Measurements from ENCODE around the gene NTN3.
A peak's percentile ranks its signal among the peaks of the same experiment; 100 is the strongest.

Gene NTN3

DNA sequence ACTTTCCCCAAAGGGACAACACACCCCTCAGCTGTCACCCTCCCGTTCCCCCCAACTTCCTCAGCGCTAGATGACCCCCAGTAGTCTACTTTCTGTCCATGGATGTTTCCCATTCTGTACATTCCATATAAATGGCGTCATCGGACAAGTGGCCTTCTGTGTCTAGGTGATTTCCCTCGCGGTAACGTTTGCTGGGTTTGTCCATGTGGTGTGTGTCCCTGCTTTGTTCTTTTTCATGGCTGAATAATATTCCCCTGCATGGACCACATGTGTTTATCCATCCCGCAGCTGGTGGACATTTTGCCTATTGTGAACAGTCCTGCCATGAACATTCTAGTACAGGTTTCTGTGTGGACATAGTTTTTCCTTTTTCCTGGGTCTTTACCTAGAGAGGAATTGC is 18.4 kb upstream of the NTN3 start:
- FAIRE-seq (no peak), DNase-seq (ENCODE audit: insufficient read length, low spot score) (no peak)
- TF ChIP-seq POLR2A (IDR thresholded peaks at IDR 0.05; ENCODE audit: low read depth, low read length) = no peak

DNA sequence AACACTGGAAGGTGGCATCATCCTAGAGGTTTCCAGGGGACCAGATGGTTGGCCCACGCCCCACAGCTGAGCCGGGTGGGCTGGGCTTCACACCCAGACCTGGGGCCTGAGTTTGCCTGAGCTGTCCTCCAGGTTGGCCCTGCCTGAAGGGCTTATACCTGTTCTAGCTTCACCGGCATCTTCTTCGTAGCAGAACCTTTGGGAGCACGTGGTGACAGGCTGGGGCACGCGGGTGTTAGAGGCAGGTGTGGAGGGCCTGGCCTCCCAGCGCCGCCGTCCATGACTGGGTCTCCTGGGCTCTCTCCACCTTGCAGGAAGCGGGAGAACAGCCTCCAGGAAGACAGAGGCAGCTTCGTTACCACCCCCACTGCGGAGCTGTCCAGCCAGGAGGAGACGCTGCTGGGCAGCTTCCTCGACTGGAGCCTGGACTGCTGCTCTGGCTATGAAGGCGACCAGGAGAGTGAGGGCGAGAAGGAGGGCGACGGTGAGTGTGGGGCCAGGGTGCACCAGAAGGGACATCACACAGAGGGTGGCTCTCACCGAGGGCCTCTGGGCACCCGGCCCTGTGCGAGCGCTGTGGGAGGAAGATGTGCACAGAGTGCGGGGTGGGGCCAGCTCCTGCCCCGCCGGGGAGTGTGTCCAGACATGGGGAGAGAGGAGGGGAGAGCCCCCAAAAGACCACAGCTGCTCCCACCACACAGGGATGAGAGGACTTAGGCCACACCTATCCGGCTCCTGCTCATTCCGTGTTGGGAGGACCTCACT is 15.8 kb upstream of the NTN3 start:
- FAIRE-seq (no peak), DNase-seq (ENCODE audit: insufficient read length, low spot score) (no peak)
- no peak for TF ChIP-seq POLR2A (IDR thresholded peaks at IDR 0.05; ENCODE audit: low read depth, low read length)

DNA sequence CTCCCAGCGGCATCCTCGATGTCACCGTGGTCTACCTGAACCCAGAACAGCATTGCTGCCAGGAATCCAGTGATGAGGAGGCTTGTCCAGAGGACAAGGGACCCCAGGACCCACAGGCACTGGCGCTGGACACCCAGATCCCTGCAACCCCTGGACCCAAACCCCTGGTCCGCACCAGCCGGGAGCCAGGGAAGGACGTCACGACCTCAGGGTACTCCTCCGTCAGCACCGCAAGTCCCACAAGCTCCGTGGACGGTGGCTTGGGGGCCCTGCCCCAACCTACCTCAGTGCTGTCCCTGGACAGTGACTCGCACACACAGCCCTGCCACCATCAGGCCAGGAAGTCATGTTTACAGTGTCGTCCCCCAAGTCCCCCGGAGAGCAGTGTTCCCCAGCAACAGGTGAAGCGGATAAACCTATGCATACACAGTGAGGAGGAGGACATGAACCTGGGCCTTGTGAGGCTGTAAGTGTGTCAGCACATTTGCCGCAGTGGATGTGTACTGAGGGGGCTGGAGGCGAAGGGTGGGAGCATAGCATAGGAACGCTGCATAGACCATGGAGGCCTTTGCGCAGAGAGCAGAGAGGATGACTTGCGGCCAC is 14.4 kb upstream of the NTN3 start:
- TF ChIP-seq POLR2A (IDR thresholded peaks at IDR 0.05; ENCODE audit: low read depth, low read length) = no peak
- DNase-seq (ENCODE audit: insufficient read length, low spot score) (no peak), FAIRE-seq (no peak)

DNA sequence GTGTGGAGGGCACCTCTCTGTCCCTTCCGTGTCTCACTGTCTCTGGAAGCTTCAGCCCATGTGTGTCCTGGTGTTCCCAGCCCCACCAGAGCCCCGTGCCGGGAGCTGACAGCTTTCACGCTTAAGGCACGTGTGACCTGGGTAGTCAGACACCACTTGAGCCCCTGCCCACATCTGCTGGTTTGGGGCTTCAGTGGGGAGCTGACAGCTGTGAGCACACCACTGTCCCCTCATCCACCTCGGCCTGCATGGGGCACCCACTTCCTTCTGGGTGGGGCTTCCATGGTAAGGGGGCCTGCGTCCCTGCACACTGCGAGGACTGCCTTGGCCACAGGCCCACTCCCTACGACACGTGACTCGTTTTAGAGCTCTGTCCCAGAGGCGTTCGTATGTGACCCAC is 13.8 kb upstream of the NTN3 start:
- DNase-seq (ENCODE audit: insufficient read length, low spot score) = no peak
- no peak for TF ChIP-seq POLR2A (IDR thresholded peaks at IDR 0.05; ENCODE audit: low read depth, low read length)
- no peak for FAIRE-seq

DNA sequence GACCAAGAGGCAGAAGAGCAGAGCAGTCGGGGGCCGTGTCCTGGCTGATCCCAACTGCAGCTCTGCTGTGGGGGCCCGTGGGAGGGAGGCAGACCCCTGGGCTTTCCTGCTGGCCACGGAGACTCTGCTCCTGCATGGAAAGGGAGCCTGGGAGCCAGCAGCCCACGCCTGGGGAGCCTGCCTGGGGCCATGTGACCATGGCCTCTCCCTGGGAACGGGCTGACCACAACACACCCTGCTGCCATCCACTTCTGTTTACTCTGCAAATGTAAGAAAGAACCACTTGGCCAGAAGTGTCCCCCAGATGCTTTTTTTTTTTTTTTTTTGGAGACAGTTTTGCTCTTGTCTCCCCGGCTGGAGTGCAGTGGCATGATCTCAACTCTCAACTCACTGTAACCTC is 13.2 kb upstream of the NTN3 start:
- no peak for DNase-seq (ENCODE audit: insufficient read length, low spot score)
- TF ChIP-seq POLR2A (IDR thresholded peaks at IDR 0.05; ENCODE audit: low read depth, low read length) = no peak
- FAIRE-seq = no peak

DNA sequence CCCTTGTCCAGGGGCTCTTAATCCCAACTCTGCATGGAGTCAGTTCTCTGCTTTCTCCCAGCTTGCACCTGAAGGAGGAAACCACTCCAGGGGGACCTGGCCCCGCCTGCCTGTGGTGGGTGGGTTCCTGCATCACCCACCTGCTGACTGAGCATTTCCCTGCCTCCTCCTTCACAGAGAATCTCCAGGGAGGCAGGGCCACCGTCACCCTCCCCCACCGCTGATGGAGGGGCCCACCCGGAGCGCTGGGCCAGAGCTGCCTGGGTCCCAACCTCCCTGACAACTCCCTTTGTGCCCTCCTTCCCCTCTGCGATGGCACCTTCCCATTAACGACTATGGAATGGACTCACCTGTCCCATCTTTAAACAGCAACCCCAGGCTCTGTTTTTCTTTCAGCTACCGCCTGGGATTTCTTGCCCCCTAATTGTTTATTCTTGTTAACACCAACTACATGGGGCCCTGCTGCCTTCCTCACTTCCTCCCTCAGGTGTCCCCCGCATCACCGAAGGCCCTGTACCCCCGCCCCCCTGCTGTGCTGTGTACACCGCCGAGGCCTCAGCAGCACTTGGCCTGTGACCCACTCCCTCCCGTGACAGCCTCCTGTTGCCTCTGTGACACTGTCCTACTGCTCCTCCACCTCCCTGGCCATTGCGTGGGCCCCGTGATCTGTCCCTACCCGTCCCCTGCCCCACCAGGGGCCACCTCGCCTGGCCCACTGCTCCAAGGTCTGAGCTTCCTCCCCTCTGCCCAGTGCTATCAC is 12.0 kb upstream of the NTN3 start:
- FAIRE-seq = no peak
- TF ChIP-seq POLR2A (IDR thresholded peaks at IDR 0.05; ENCODE audit: low read depth, low read length) = no peak
- no peak for DNase-seq (ENCODE audit: insufficient read length, low spot score)

DNA sequence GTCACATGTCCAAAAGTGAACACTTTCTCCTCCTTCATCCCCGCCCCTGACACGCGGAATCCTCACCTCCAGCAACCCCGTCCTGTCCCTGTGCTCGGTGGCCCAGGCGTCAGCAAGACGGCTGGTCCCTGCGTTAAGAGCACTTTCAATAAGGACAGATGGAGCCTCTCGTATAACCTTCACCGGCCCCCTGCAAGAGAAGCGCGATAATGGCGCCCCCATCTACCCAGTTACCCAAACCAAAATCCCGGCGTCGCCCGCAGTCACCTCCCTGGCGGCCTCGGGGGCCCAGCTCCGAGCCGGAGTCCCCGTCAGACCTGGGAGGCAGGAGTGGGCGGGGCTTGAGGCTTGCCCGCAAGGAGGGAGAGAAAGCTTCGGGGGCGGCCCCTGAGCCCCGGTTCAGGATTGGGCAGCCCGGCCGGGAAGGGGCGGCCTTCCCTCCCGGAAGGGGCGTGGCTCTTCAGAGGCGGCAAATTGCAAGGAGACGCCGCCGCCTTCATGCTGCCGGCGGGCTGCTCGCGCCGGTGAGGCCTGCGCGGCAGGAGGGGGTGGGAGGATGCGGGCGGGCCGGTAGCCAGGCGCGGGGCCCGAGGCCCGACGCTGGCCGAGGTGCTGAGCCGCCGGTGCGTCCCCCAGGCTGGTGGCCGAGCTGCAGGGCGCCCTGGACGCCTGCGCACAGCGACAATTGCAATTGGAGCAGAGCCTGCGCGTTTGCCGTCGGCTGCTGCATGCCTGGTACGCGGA is 11.3 kb upstream of the NTN3 start, which contains the start of gene TEDC2:
TSS of gene TEDC2 (plus strand) at position 463 of the 744 bp plus-strand sequence. CDS start at position 499, 36 bp downstream.
- no peak for FAIRE-seq
- TF ChIP-seq POLR2A (IDR thresholded peaks at IDR 0.05; ENCODE audit: low read depth, low read length) = peak; percentile 47
- DNase-seq (ENCODE audit: insufficient read length, low spot score) = peak; percentile 96

DNA sequence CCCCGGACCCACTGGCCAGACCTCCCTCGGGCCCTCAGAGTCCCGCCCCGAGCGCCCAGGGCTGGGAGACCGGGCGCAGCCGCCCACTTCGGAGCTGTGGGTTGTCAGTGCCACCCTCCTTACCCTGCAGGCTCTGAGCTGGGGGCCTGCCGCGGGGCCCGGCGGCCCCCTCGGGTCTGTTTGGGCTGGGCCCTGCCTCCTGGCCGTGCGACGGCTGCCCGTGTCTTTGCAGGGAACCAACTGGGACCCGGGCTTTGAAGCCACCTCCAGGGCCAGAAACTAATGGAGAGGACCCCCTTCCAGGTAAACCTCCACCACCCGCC is 10.7 kb upstream of the NTN3 start:
- FAIRE-seq (no peak), DNase-seq (ENCODE audit: insufficient read length, low spot score) (no peak)
- TF ChIP-seq POLR2A (IDR thresholded peaks at IDR 0.05; ENCODE audit: low read depth, low read length) = no peak

DNA sequence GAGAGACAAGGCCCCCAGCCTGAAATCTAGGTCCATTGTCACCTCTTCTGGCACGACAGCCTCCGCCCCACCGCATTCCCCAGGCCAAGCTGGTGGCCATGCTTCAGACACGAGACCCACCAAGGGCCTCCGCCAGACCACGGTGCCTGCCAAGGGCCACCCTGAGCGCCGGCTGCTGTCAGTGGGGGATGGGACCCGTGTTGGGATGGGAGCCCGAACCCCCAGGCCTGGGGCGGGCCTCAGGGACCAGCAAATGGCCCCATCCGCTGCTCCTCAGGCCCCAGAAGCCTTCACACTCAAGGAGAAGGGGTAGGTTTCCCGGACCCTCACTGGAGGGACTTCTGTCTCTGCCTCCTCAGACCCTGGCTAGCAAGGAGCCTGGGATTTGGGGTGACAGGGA is 10.2 kb upstream of the NTN3 start:
- no peak for TF ChIP-seq POLR2A (IDR thresholded peaks at IDR 0.05; ENCODE audit: low read depth, low read length)
- FAIRE-seq (no peak), DNase-seq (ENCODE audit: insufficient read length, low spot score) (no peak)

DNA sequence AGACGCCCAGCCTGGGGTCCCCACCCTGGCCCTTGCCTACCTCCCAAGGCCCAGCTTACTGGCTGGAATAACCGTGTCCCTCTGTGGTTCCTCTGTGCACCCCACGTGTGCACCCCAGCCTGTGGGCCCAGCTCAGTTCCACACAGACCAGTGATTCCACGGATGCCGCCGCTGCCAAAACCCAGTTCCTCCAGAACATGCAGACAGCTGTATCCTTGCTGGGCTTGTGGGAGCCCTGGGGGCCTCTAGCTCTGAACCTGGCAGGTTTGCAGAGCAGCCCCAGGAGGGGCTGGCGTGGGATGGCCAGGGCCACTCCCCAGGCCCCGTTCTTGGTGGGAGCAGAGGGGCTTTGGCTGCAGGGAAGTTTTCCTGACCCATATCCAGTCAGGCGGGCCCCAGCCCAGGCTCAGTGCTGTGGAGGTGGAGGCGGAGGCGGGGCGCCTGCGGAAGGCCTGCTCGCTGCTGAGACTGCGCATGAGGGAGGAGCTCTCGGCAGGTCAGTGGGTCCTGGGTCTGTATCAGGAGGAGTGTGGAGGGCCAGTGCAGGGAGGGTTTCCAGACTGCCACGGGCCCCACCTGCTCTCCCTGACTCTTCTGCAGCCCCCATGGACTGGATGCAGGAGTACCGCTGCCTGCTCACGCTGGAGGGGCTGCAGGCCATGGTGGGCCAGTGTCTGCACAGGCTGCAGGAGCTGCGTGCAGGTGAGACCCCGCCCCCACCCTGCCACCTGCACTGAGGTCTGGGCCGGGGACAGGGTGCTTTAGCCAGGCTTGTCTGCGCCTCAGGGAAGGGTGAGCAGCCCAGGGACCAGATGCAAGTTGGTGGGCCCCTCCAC is 8.8 kb upstream of the NTN3 start:
- no peak for FAIRE-seq
- TF ChIP-seq POLR2A (IDR thresholded peaks at IDR 0.05; ENCODE audit: low read depth, low read length) = no peak
- no peak for DNase-seq (ENCODE audit: insufficient read length, low spot score)

DNA sequence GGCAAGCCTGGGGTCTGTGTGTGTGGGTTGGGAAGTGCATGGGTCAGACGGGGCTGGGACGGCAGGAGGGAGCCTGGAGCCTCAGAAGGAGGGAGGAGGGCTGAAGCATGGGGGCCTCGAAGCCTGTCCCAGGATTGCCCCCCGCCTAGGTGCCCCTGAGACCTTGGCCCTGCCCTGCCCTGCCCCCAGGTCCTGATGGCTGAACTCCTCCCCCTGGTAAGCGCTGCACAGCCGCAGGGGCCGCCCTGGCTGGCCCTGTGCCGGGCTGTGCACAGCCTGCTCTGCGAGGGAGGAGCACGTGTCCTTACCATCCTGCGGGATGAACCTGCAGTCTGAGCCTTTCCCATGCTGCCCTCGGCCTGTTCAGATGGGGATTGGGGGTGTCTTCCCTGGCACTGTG is 6.8 kb upstream of the NTN3 start:
- DNase-seq (ENCODE audit: insufficient read length, low spot score) (no peak), FAIRE-seq (no peak)
- peak; percentile 30; the same call in 1 of the 2 replicates for TF ChIP-seq POLR2A (IDR thresholded peaks at IDR 0.05; ENCODE audit: low read depth, low read length)

DNA sequence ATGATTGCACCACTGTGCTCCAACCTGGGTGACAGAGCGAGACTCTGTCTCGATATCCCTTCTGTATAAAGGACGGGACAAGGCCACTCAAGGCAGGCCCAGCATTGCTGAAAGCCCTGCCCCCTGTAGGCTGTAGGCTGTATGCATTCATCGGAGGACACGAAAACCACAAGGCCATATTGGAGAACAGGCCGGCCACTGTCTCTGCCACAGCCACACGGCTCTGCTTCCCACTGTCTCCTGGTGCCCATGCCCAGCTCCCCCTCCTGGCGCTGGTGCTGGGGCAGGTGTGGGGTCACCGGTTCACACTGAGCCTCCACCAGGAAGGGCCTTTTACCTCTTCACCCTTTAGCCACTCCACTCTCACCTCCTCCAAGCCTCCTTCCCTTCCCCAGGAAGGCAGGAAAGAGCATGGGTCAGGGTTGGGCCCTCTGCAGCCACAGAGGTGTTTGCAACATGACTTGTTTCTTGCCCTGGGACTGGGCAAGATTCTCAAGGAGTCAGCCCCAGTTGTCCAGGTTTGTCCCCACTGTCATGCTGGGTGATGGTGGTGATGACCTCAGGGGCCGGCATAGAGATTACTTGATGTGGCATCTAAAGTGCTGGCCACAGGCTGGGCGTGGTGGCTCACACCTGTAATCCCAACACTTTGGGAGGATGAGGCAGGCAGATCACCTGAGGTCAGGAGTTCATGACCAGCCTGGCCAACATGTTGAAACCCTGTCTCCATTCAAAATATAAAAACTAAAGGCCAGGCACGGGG is 5.3 kb upstream of the NTN3 start:
- TF ChIP-seq POLR2A (IDR thresholded peaks at IDR 0.05; ENCODE audit: low read depth, low read length) = 0 out of 2 replicates have a peak, but pooled peaks have one; percentile 14
- DNase-seq (ENCODE audit: insufficient read length, low spot score) (no peak), FAIRE-seq (no peak)
